ENCODE measurements around the gene FSTL5. TPM values are rescaled to one million over a fixed set of nuclear protein-coding genes. Genes with fewer than 3 reads are reported as not detected.

The FSTL5 gene
- total and polyA plus RNA-seq, 10 of the 15 experiments (the other 5 are each of a cell fraction or from before 2014, with no cell fraction given): 0.04 to 2.4 (median 0.08) TPM; not detected in 4

DNA sequence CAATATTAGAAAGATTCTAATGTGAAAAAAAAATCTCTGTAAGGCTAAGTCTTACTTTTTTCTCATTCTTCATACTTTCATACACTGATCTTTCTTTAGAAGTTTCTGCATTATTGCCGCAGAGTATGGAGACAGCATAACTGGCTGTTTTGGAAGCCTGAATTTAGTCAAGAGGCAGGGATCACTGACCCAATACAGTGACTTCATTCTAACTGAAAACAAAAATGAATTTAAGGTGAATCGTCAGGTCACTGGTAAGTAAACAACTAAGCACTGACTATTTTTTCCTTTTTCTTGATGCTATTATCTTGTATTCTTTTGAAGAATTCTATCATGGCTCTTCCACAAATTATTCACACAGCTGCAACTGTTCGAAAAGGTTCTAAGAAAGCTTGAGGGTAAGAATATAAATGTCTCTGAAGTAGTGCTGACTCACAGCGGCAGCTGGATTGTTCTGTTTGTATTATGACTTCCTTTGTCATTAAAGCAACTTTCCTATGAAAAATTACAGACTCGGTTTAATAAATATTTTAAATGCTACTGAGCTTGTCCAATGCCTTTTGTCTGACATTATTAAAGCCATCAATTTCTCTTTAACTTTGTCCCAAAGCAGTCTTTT lies 609.3 kb downstream of the FSTL5 start (continued):
- TF ChIP-seq, protein P1, sequence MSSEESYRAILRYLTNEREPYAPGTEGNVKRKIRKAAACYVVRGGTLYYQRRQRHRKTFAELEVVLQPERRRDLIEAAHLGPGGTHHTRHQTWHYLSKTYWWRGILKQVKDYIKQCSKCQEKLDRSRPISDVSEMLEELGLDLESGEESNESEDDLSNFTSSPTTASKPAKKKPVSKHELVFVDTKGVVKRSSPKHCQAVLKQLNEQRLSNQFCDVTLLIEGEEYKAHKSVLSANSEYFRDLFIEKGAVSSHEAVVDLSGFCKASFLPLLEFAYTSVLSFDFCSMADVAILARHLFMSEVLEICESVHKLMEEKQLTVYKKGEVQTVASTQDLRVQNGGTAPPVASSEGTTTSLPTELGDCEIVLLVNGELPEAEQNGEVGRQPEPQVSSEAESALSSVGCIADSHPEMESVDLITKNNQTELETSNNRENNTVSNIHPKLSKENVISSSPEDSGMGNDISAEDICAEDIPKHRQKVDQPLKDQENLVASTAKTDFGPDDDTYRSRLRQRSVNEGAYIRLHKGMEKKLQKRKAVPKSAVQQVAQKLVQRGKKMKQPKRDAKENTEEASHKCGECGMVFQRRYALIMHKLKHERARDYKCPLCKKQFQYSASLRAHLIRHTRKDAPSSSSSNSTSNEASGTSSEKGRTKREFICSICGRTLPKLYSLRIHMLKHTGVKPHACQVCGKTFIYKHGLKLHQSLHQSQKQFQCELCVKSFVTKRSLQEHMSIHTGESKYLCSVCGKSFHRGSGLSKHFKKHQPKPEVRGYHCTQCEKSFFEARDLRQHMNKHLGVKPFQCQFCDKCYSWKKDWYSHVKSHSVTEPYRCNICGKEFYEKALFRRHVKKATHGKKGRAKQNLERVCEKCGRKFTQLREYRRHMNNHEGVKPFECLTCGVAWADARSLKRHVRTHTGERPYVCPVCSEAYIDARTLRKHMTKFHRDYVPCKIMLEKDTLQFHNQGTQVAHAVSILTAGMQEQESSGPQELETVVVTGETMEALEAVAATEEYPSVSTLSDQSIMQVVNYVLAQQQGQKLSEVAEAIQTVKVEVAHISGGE (CRISPR knock-in tag; IDR thresholded peaks at IDR 0.05): no peak
- TF ChIP-seq, protein P2, sequence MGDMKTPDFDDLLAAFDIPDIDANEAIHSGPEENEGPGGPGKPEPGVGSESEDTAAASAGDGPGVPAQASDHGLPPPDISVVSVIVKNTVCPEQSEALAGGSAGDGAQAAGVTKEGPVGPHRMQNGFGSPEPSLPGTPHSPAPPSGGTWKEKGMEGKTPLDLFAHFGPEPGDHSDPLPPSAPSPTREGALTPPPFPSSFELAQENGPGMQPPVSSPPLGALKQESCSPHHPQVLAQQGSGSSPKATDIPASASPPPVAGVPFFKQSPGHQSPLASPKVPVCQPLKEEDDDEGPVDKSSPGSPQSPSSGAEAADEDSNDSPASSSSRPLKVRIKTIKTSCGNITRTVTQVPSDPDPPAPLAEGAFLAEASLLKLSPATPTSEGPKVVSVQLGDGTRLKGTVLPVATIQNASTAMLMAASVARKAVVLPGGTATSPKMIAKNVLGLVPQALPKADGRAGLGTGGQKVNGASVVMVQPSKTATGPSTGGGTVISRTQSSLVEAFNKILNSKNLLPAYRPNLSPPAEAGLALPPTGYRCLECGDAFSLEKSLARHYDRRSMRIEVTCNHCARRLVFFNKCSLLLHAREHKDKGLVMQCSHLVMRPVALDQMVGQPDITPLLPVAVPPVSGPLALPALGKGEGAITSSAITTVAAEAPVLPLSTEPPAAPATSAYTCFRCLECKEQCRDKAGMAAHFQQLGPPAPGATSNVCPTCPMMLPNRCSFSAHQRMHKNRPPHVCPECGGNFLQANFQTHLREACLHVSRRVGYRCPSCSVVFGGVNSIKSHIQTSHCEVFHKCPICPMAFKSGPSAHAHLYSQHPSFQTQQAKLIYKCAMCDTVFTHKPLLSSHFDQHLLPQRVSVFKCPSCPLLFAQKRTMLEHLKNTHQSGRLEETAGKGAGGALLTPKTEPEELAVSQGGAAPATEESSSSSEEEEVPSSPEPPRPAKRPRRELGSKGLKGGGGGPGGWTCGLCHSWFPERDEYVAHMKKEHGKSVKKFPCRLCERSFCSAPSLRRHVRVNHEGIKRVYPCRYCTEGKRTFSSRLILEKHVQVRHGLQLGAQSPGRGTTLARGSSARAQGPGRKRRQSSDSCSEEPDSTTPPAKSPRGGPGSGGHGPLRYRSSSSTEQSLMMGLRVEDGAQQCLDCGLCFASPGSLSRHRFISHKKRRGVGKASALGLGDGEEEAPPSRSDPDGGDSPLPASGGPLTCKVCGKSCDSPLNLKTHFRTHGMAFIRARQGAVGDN (IDR thresholded peaks at IDR 0.05): peak; percentile 39
- TF ChIP-seq, protein P3, sequence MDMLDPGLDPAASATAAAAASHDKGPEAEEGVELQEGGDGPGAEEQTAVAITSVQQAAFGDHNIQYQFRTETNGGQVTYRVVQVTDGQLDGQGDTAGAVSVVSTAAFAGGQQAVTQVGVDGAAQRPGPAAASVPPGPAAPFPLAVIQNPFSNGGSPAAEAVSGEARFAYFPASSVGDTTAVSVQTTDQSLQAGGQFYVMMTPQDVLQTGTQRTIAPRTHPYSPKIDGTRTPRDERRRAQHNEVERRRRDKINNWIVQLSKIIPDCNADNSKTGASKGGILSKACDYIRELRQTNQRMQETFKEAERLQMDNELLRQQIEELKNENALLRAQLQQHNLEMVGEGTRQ (IDR thresholded peaks at IDR 0.05; ENCODE audit: borderline replicate concordance, low read depth, low read length): no peak
- TF ChIP-seq, protein P4, sequence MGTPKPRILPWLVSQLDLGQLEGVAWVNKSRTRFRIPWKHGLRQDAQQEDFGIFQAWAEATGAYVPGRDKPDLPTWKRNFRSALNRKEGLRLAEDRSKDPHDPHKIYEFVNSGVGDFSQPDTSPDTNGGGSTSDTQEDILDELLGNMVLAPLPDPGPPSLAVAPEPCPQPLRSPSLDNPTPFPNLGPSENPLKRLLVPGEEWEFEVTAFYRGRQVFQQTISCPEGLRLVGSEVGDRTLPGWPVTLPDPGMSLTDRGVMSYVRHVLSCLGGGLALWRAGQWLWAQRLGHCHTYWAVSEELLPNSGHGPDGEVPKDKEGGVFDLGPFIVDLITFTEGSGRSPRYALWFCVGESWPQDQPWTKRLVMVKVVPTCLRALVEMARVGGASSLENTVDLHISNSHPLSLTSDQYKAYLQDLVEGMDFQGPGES (IDR thresholded peaks at IDR 0.05): no peak
- TF ChIP-seq ZNF274 (IDR thresholded peaks at IDR 0.05; ENCODE audit: insufficient read depth, insufficient read length) (no peak), SRF (IDR thresholded peaks at IDR 0.05; ENCODE audit: low read depth in 2 of 2, low read length in 2 of 2) (no peak), IKZF2 (IDR thresholded peaks at IDR 0.05) (no peak), IRF4 (IDR thresholded peaks at IDR 0.05; ENCODE audit: low read depth, low read length) (no peak), SUPT20H (IDR thresholded peaks at IDR 0.05; ENCODE audit: borderline replicate concordance, control insufficient read depth, low read depth, low read length) (no peak), CEBPB (IDR thresholded peaks at IDR 0.05; ENCODE audit: borderline replicate concordance in 1 of 2, low read depth in 2 of 2, low read length in 2 of 2) (no peak), PAX8 (IDR thresholded peaks at IDR 0.05) (no peak), BACH1 (IDR thresholded peaks at IDR 0.05; ENCODE audit: borderline replicate concordance) (peak; percentile 49; the same call in 1 of the 2 replicates)
- TF ChIP-seq, protein P5, sequence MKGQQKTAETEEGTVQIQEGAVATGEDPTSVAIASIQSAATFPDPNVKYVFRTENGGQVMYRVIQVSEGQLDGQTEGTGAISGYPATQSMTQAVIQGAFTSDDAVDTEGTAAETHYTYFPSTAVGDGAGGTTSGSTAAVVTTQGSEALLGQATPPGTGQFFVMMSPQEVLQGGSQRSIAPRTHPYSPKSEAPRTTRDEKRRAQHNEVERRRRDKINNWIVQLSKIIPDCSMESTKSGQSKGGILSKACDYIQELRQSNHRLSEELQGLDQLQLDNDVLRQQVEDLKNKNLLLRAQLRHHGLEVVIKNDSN (IDR thresholded peaks at IDR 0.05; ENCODE audit: borderline replicate concordance, extremely low read length, insufficient read depth, low read depth, low read length): no peak
- TF ChIP-seq, protein P6, sequence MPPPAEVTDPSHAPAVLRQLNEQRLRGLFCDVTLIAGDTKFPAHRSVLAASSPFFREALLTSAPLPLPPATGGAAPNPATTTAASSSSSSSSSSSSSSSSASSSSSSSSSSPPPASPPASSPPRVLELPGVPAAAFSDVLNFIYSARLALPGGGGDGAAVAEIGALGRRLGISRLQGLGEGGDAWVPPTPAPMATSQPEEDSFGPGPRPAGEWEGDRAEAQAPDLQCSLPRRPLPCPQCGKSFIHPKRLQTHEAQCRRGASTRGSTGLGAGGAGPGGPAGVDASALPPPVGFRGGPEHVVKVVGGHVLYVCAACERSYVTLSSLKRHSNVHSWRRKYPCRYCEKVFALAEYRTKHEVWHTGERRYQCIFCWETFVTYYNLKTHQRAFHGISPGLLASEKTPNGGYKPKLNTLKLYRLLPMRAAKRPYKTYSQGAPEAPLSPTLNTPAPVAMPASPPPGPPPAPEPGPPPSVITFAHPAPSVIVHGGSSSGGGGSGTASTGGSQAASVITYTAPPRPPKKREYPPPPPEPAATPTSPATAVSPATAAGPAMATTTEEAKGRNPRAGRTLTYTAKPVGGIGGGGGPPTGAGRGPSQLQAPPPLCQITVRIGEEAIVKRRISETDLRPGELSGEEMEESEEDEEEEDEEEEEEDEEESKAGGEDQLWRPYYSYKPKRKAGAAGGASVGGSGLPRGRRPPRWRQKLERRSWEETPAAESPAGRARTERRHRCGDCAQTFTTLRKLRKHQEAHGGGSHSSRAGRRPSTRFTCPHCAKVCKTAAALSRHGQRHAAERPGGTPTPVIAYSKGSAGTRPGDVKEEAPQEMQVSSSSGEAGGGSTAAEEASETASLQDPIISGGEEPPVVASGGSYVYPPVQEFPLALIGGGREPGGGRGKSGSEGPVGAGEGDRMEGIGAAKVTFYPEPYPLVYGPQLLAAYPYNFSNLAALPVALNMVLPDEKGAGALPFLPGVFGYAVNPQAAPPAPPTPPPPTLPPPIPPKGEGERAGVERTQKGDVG (CRISPR knock-in tag; IDR thresholded peaks at IDR 0.05): no peak

All from GM12878 (cell line).